GM21825 (cell line): ENCODE results near the gene SEC31B.

ENCODE experiments used
- ATAC-seq: cut with Tn5 transposase; IDR thresholded peaks from one replicate; pipeline ENCODE4 v1.9.1; 2021; ENCODE audit warnings: mild to moderate bottlenecking, moderate library complexity; ENCODE audit not compliant: unreplicated experiment

Gene SEC31B

DNA sequence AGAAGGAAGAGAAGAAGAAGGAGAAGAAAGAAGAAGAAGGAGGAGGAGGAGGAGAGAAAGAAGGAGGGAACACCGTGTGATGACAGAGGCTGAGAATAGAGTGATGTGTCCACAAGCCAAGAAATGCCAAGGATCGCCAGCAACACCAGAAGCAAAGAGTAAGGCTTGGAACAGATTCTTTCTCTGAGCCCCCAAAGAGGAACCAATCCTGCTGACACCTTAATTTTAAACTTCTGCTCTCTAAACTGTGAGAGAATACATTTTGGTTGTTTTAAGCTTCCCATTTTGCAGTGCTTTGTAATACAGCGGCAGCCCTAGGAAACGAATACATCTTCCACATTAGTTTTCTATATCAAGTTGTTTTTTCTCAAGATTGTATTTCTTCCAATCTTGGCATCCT is 70.7 kb downstream of the SEC31B start:
- ATAC-seq = no peak

DNA sequence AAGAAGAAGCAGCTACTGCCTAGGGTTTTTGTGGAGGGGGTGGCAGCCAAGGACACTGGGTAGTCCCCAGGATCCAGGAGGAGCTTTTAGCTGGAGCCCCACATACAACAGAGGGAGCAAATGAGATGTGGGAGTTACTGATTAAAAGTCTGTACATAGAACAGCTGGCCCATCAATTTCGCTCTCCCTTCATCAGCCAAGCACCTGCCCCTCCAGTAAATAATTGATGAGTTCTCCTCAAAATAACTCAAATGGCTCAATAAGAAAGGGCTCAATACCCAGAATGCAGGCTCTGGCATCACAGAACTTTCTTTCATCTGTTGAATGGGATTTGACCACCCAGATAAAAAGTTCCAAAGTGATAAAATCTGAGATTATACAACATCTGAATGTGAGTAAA is 72.0 kb downstream of the SEC31B start:
- no peak for ATAC-seq

DNA sequence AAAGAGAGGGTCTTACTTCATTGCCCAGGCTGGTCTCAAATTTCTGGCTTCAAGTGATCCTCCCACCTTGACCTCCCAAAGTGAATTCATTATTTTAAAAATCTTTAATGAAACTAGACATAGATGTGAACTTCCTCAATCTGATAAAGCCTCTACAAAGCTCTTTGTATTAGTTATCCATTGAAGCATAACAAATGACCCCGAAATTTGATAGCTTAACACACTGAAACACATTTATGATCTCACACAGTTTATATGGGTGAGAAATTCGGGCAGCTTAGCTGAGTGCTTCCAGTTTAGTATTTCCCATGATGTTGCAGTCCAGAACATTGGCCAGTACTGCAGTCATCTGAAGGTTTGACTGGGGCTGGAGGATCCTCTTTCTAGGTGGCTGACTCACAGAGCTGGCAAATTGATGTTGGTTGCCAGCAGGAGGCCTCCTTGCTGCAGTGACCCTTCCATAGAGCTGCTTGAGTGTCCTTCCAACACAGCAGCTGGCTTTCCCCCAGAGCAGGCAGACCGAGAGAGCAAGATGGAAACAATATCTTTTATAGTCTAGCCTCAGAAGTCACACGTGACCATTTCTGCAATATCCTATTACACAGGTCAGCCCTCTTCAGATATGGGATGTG is 73.4 kb downstream of the SEC31B start:
- ATAC-seq = no peak

DNA sequence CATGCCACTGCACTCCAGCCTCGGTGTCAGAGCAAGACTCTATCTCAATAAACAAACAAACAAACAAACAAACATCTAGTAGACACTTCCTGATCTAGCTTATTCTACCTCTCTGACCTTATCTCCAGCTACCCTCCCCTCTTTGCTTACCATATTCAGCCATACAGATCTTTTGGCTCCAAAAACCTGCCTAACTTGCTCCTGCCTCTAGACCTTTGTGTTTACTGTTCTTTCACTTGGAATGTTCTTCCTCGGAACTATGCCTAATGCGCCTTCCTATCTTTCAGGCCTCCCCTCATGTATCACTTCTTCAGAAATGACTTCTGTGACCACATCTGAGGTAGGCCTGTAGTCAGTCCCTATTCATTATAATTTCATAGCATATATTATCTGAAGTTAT is 77.1 kb downstream of the SEC31B start:
- no peak for ATAC-seq

DNA sequence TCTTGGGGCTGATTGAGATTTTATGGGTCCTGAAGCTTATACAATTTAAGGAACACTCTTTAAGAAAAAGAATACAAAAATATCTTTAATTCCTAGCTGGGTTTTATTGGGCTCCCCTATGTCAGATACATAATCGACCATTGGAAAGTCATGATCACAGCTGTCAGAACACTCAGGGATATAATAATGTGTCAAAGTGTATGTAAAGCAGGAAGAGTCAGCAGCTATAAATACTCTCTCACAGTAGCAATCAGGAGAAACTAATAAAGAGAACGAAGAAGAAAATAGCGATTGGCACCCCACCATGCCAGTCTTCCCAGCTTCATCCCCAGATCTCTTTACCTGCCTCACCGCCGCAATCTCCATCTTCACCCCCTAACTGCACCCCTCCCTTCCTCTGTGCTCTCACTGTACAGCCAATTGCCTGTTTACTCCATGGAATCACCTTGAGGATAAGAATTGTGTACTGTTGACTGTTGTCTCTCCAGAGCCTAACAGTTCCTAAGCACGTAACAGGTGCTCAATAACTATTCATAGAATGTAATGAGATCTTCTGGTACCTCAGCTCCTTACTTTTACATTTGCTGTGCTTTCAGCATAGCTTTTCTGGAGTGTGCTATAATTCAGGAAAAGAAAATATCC is 80.9 kb downstream of the SEC31B start:
- ATAC-seq = no peak
